Mesendoderm (in vitro differentiated cells): ENCODE data around the gene PIGA.
"Not testable (repeated sequence)": the region's sequence is repeated elsewhere in the genome, so short reads cannot be mapped to it uniquely, and the experiment has no call there.

ENCODE experiments used
- DNase-seq: peaks from one replicate; pipeline ENCODE4 v3.0.0; 2013
- H2AK5ac ChIP-seq: 2 replicates; pipeline ENCODE4 v1.6.1; 2013; ENCODE audit warnings: low read length, inconsistent platforms
- H2BK120ac ChIP-seq: 2 replicates; pipeline ENCODE4 v1.6.1; 2013; ENCODE audit warnings: low read depth, mild to moderate bottlenecking, low read length, moderate library complexity, mixed read lengths
- H2BK15ac ChIP-seq: replicated peaks from 2 replicates; pipeline ENCODE4 v1.6.1; 2013; ENCODE audit warnings: low read depth, mild to moderate bottlenecking, moderate library complexity
- H2BK5ac ChIP-seq: 2 replicates; pipeline ENCODE4 v1.6.1; 2013; ENCODE audit warnings: low read length, inconsistent platforms
- H3K18ac ChIP-seq: 2 replicates; pipeline ENCODE4 v1.6.1; 2013; ENCODE audit warnings: mild to moderate bottlenecking, low read length, mixed read lengths
- H3K23ac ChIP-seq: one replicate; pipeline ENCODE4 v1.6.1; 2013; ENCODE audit warnings: low read length
- H3K27ac ChIP-seq: 2 replicates; pipeline ENCODE4 v1.5.1; 2013; ENCODE audit warnings: low read depth, mild to moderate bottlenecking, inconsistent platforms, low read length, moderate library complexity
- H3K27me3 ChIP-seq: 2 replicates; pipeline ENCODE4 v1.6.1; 2013; ENCODE audit warnings: low read length, control low read depth, mild to moderate bottlenecking, inconsistent platforms; ENCODE audit not compliant: insufficient read depth, poor library complexity
- H3K36me3 ChIP-seq: 2 replicates; pipeline ENCODE4 v1.6.1; 2013; ENCODE audit warnings: low read length, inconsistent platforms; ENCODE audit not compliant: control insufficient read depth, insufficient read depth
- H3K4ac ChIP-seq: one replicate; pipeline ENCODE4 v1.6.1; 2013; ENCODE audit warnings: low read depth, mild to moderate bottlenecking, low read length, moderate library complexity
- H3K4me1 ChIP-seq: 2 replicates; pipeline ENCODE4 v1.6.1; 2013; ENCODE audit warnings: low read depth, low read length, inconsistent platforms; ENCODE audit not compliant: control insufficient read depth
- H3K4me2 ChIP-seq: 2 replicates; pipeline ENCODE4 v1.6.1; 2013; ENCODE audit warnings: low read length
- H3K4me3 ChIP-seq: 2 replicates; pipeline ENCODE4 v1.5.1; 2013; ENCODE audit warnings: mild to moderate bottlenecking, low read length
- H3K56ac ChIP-seq: one replicate; pipeline ENCODE4 v1.6.1; 2013; ENCODE audit warnings: low read length
- H3K79me1 ChIP-seq: 2 replicates; pipeline ENCODE4 v1.6.1; 2013; ENCODE audit warnings: low read length, inconsistent platforms
- H3K79me2 ChIP-seq: 2 replicates; pipeline ENCODE4 v1.6.1; 2013; ENCODE audit warnings: mild to moderate bottlenecking, low read length; ENCODE audit not compliant: control insufficient read depth, insufficient read depth
- H3K9ac ChIP-seq: 2 replicates; pipeline ENCODE4 v1.6.1; 2013; ENCODE audit warnings: low read length, inconsistent platforms
- H4K5ac ChIP-seq: one replicate; pipeline ENCODE4 v1.6.1; 2013; ENCODE audit warnings: low read length
- H4K8ac ChIP-seq: one replicate; pipeline ENCODE4 v1.6.1; 2013; ENCODE audit warnings: low read depth, mild to moderate bottlenecking, control low read depth, low read length, moderate library complexity
- WGBS: extraction: QIAGEN DNeasy Blood & Tissue Kit; methylation state at CpG from one replicate; pipeline ENCODE4 v1.1.7; 2013; ENCODE audit warnings: low lambda C conversion rate, missing lambda C conversion rate; ENCODE audit not compliant: insufficient coverage; ENCODE audit errors: extremely low coverage; 5-methylcytosine and 5-hydroxymethylcytosine counted together

PIGA gene

GRCh38 chrX:15305899-15306298, 29.4 kb downstream of the PIGA start:
- not testable (repeated sequence) for H3K23ac ChIP-seq, H3K4me3 ChIP-seq, H3K27me3 ChIP-seq, H2BK120ac ChIP-seq, H3K4me1 ChIP-seq, H3K79me2 ChIP-seq, H3K79me1 ChIP-seq, H4K5ac ChIP-seq, DNase-seq, H4K8ac ChIP-seq, H3K4ac ChIP-seq, H3K36me3 ChIP-seq, H3K4me2 ChIP-seq, H2BK5ac ChIP-seq, H3K27ac ChIP-seq, H3K9ac ChIP-seq, H2AK5ac ChIP-seq, H3K56ac ChIP-seq, H3K18ac ChIP-seq, H2BK15ac ChIP-seq
- WGBS, result no CpG with 5 or more reads among the region's 3 CpGs

GRCh38 chrX:15301924-15302323, 33.4 kb downstream of the PIGA start:
- Histone ChIP-seq H3K56ac (no peak overlapping the region), H2BK120ac (no peak overlapping the region), H4K5ac (no peak overlapping the region), H4K8ac (no peak overlapping the region), H3K4ac (no peak overlapping the region), H3K4me1 (no peaks in the 10 kb centered on the region), H3K4me2 (no peak overlapping the region), H2AK5ac (no peak overlapping the region), H3K9ac (no peak overlapping the region), H3K36me3 (no peaks in the 10 kb centered on the region), H2BK15ac (no peak overlapping the region), H3K18ac (no peak overlapping the region), H2BK5ac (no peak overlapping the region), H3K27ac (no peak overlapping the region), H3K4me3 (no peak overlapping the region), H3K23ac (no peak overlapping the region), H3K27me3 (no peaks in the 10 kb centered on the region), H3K79me1 (no peaks in the 10 kb centered on the region), H3K79me2 (no peaks in the 10 kb centered on the region)
- DNase-seq, result peak; percentile 0
- WGBS, result no CpG with 5 or more reads among the region's 4 CpGs

GRCh38 chrX:15299941-15300851, 35.1 kb downstream of the PIGA start:
- no peak overlapping the region for H2BK120ac ChIP-seq
- no peak overlapping the region for H3K9ac ChIP-seq
- no peak overlapping the region for H4K8ac ChIP-seq
- H3K4me2 ChIP-seq, result no peak overlapping the region
- WGBS, result no CpG with 5 or more reads among the region's 4 CpGs
- H2BK5ac ChIP-seq, result no peak overlapping the region
- H2BK15ac ChIP-seq, result no peak overlapping the region
- H3K23ac ChIP-seq, result no peak overlapping the region
- H3K4me1 ChIP-seq, result no peaks in the 10 kb centered on the region
- no peaks in the 10 kb centered on the region for H3K79me1 ChIP-seq
- no peak overlapping the region for H4K5ac ChIP-seq
- H3K27me3 ChIP-seq, result no peaks in the 10 kb centered on the region
- no peak overlapping the region for H3K4ac ChIP-seq
- no peak overlapping the region for H3K27ac ChIP-seq
- peak; percentile 5 for DNase-seq
- H3K36me3 ChIP-seq, result no peaks in the 10 kb centered on the region
- H3K79me2 ChIP-seq, result no peaks in the 10 kb centered on the region
- no peak overlapping the region for H3K56ac ChIP-seq
- no peak overlapping the region for H3K4me3 ChIP-seq
- no peak overlapping the region for H2AK5ac ChIP-seq
- no peak overlapping the region for H3K18ac ChIP-seq

GRCh38 chrX:15298780-15299179, 36.5 kb downstream of the PIGA start:
- no CpG with 5 or more reads among the region's 3 CpGs for WGBS
- H2BK120ac ChIP-seq, result no peak overlapping the region
- H2AK5ac ChIP-seq, result no peak overlapping the region

GRCh38 chrX:15298201-15298600, 37.1 kb downstream of the PIGA start:
- H4K5ac ChIP-seq, result no peak overlapping the region
- no peak overlapping the region for H3K4me3 ChIP-seq
- H3K79me2 ChIP-seq, result no peaks in the 10 kb centered on the region
- no peak overlapping the region for H2AK5ac ChIP-seq
- no peak overlapping the region for H3K9ac ChIP-seq
- no peak overlapping the region for H3K4me2 ChIP-seq
- no peak overlapping the region for H3K56ac ChIP-seq
- H2BK15ac ChIP-seq, result no peak overlapping the region
- H2BK120ac ChIP-seq, result no peak overlapping the region
- DNase-seq, result no peak
- H3K27ac ChIP-seq, result no peak overlapping the region
- no peak overlapping the region for H3K4ac ChIP-seq
- no peak overlapping the region for H3K18ac ChIP-seq
- no peak overlapping the region for H2BK5ac ChIP-seq
- H4K8ac ChIP-seq, result no peak overlapping the region
- WGBS, result no CpG with 5 or more reads among the region's 2 CpGs
- no peaks in the 10 kb centered on the region for H3K27me3 ChIP-seq
- no peaks in the 10 kb centered on the region for H3K36me3 ChIP-seq
- no peak overlapping the region for H3K23ac ChIP-seq
- no peaks in the 10 kb centered on the region for H3K4me1 ChIP-seq
- H3K79me1 ChIP-seq, result no peaks in the 10 kb centered on the region

More at GRCh38 chrX:15298780-15299179, 36.5 kb downstream of the PIGA start:
- Histone ChIP-seq H3K79me1 (no peaks in the 10 kb centered on the region), H4K5ac (no peak overlapping the region), H3K9ac (no peak overlapping the region), H3K4me3 (no peak overlapping the region), H3K79me2 (no peaks in the 10 kb centered on the region), H3K27ac (no peak overlapping the region), H3K36me3 (no peaks in the 10 kb centered on the region), H3K4me1 (no peaks in the 10 kb centered on the region), H3K4me2 (no peak overlapping the region), H3K4ac (no peak overlapping the region), H3K56ac (no peak overlapping the region), H3K27me3 (no peaks in the 10 kb centered on the region), H2BK15ac (no peak overlapping the region), H4K8ac (no peak overlapping the region), H2BK5ac (no peak overlapping the region), H3K18ac (no peak overlapping the region), H3K23ac (no peak overlapping the region)
- DNase-seq, result no peak

- Histone ChIP-seq H3K36me3 (no peaks in the 10 kb centered on the region), H3K27me3 (no peaks in the 10 kb centered on the region), H3K4me2 (no peak overlapping the region), H3K4me3 (no peak overlapping the region), H3K79me2 (no peaks in the 10 kb centered on the region), H3K9ac (no peak overlapping the region), H3K18ac (no peak overlapping the region), H3K4me1 (no peaks in the 10 kb centered on the region), H4K5ac (no peak overlapping the region), H4K8ac (no peak overlapping the region), H3K4ac (no peak overlapping the region), H2BK120ac (no peak overlapping the region), H3K23ac (no peak overlapping the region), H2BK15ac (no peak overlapping the region), H3K79me1 (no peaks in the 10 kb centered on the region), H2AK5ac (no peak overlapping the region), H3K56ac (no peak overlapping the region), H3K27ac (no peak overlapping the region), H2BK5ac (no peak overlapping the region)
- no peak for DNase-seq
- WGBS, result no CpG with 5 or more reads among the region's 2 CpGs
Observed at GRCh38 chrX:15293451-15293850, 41.9 kb downstream of the PIGA start.
